HL-60 (cell line): ENCODE data around the gene CENPP.

Source experiments
- CTCF ChIP-seq: IDR thresholded peaks from one replicate; pipeline ENCODE4 v1.5.1; 2011; ENCODE audit warnings: low read length, control low read depth, inconsistent platforms; ENCODE audit not compliant: insufficient read depth
- GABPA ChIP-seq: IDR thresholded peaks from 2 replicates; pipeline ENCODE4 v1.6.1; 2012; ENCODE audit warnings: low read depth
- POLR2AphosphoS5 ChIP-seq: IDR thresholded peaks from 2 replicates; pipeline ENCODE4 v1.6.1; 2012; ENCODE audit warnings: low read depth
- REST ChIP-seq: IDR thresholded peaks from 2 replicates; pipeline ENCODE4 v1.6.1; 2012; ENCODE audit warnings: low read depth; ENCODE audit not compliant: insufficient replicate concordance
- SPI1 ChIP-seq: IDR thresholded peaks from 2 replicates; pipeline ENCODE4 v1.6.1; 2012; ENCODE audit warnings: low read depth, mild to moderate bottlenecking, borderline replicate concordance

- TF ChIP-seq CTCF (no peak), POLR2AphosphoS5 (no peak), REST (no peak), GABPA (no peak), SPI1 (no peak)
Measured at GRCh38 chr9:92617951-92618510, 292.3 kb downstream of the CENPP start.
